NAMALWA (cell line): Measurements from ENCODE around the gene SAFB2.

Source experiments
- DNase-seq: peaks from one replicate; pipeline ENCODE4 v3.0.0-alpha.2; 2015; ENCODE audit warnings: low spot score

Gene SAFB2

DNA sequence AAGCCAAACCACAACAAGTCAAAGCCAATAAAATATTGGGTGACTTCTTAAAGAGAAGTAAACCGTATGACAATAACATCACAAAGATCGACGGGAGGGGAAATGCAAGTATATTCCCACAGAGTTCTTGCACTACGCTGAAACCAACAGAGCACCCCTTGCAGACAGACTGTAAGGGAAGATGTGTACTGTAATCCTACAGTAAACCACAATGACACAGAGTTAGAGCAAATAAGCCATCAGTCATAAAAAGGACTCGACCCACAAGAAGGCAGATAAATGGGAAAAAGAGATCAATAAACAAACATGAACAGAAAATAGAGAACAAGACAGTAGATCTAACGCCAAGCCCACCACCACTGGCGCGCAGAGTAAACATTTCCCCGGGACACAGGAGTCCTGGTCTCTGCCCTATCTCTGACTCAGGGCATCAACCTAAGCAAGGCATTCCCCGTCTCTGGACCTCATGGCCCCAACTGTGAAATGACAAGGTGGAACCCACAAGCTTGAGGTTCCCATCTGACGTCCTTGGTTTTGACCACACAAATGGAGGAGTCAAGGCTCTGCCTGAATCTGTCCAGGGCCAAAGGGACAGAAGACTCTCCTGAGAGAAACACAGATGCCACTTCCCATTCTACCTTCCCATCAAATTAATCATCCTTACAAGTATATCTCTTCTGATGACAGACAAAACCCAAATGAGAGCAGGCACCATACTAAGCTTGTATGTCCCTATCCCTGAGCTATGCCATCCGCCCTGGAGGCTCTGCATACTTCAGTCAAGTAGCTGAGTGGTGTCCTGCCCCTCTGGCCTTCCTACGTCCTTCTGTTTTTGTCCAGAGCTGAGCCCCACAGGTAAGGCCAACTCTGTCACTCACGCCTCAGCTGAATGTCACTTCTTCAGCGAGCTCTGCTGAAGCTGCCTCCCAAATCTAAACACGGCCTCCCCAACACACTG is 15.0 kb downstream of the SAFB2 start:
- no peak for DNase-seq

DNA sequence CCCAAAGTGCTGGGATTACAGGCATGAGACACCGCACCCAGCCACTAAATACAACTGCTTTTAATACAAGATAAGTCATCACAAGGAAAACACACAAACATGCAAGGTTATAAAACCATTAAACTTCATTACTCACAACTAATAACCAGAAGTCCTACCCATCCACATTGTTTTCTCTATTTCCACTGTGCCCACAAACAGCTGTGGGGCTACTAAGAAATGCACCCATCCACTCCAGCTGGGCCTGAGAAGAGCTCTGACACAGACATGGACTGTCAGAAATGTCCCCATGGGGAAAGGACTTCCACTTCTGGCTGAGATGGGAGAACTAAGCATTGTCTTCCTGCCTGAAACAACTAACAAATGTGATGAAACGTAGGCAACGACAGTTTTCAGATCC is 17.2 kb downstream of the SAFB2 start:
- no peak for DNase-seq

GRCh38 chr19:5603626-5604025 is 18.9 kb downstream of the SAFB2 start:
- DNase-seq: no peak

- no peak for DNase-seq
Observed at GRCh38 chr19:5600797-5601196, 21.8 kb downstream of the SAFB2 start.

DNA sequence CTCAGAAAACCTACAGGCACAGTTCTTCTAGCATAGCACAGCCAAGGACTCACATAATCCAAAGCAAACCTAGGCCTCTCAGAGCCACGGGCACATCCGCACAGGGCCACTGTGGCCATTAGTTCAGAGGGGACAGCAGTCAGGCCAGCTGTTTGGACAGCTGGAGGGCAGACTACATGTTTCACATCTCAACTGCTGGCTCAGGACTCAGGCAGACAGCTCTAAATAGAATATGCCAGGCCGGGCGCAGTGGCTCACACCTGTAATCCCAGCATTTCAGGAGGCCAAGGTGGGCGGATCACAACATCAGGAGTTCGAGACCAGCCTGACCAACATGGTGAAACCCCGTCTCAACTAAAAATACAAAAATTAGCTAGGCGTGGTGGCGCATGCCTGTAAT is 26.8 kb downstream of the SAFB2 start:
- DNase-seq: no peak

GRCh38 chr19:5595129-5595528 is 27.4 kb downstream of the SAFB2 start:
- no peak for DNase-seq

DNA sequence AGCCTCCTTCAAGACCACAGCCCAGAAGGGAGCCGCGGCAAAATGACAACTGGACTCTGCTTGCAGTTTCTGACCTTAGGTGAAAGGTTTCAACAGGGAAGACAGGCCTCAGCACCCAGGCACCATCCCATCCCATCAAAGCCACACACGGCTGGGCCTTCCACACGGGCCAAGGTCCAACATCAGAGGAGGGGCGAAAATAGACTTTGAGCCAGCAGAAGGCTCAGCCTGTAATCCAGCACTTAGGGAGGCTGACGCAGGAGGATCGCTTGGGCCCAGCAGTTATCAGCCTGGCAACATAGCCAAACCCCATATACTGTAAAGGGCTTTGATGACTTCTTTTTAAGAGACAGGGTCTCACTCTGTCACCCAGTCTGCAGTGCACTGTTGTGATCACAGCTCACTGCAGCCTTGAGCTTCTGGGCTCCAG is 28.0 kb downstream of the SAFB2 start:
- DNase-seq: no peak

DNA sequence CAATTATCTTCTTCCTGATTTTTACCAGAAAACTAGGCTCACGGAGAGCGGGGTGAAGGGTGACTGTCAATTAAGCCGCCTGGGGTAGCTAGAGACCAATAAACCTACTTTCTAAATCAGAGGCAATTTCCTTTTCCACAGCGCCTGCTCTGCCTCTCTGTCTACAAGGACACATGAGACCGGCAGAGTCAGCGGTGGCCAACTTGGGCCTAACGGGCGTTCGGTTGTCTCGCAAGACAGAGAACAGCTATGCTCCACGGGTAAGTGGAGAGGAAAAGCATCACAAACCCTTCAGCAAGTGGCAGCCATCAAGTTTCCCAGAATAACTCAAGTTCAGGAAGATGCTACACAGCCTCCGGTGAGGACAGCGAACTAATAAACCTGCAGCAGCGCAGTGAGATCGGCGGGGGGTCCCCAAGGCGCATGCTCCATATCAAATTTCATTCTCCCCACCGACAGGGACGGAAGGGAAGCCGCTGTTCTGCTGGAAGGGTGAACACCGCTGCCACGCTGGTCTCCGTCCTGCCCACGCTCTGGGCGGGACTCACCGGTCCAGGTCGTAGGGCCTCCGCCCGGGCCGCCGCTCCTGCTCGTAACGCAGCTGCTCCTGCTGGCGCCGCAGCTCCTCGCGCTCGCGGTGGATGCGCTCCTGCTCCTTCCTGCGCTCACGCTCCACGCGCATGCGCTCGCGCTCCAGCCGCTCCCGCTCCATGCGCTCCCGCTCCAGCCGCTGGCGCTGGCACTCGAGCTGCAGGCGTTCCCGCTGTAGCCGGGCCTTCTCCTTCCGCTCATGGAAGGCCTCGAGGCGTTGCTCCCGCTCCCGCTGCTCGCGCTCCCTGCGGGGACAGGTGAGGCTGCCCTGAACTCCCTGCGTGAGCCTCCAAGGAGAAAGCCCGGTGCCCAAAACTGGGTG is 29.0 kb downstream of the SAFB2 start:
- DNase-seq: no peak

- DNase-seq: no peak
Observed at GRCh38 chr19:5592531-5593342, 29.8 kb downstream of the SAFB2 start.

DNA sequence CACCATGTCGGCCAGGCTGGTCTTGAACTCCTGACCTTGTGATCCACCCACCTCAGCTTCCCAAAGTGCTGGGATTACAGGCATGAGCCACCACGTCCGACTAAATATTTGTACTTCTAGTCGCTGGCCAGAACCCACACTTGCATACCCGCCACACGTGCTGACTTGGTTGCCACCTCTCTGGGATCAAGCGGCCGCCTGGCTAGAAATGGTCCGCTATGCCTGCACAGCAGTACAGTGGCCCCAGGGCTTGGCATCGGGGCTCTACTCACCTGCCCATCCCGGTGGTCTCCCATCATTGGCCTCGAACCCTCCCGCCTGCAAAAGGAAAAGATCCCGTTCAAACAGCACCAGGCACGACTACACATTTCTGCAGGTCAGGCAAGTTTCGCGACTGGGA is 31.1 kb downstream of the SAFB2 start:
- DNase-seq: no peak

DNA sequence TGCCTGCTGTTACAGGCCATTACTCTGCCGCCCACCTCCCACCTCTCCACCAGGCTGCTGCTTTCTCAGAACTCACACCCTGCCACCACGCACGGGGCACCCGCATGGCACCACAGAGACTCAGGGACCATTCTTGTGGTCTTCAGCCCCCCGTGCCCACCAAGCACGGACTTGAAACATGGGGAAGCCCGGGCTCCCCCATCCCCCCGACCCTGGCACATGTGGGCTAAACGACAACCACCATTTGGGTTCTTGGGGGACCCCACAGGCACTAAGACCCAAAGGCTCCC is 31.8 kb downstream of the SAFB2 start:
- DNase-seq: no peak

DNA sequence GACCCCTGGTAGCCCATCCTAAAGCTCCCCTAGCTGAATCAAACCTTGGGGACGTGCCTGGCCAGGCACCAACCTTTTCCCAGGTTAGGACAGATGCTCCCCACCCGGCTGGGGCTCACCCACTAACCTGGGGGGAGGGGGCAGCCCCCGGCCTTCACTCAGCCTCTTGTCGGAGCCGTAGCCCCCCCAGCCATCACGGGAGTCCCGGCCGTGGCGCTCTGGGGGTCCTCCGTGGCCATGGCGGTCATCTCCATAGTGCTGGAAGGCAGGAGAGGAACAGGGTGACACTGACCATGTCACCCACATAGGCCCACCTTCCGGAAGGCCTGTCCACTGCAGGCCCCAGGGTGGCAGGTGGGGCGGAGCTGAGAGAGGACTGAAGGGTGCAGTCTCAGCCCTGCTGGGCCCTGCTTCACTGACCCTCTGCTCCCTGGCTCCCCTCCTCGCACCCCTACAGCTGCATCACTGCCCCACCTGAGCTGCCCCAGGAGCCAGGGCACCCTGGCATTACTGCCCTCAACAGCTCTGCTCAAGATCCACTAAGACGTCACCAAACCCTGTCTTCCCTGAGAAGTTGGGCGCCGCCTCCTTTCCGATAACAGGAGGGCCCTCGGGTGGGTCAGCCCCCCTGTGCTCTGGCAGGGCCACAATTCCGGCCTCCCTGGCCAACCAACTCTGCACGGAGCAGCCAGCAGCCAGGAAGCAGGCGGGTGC is 32.3 kb downstream of the SAFB2 start:
- no peak for DNase-seq

GRCh38 chr19:5588906-5589676 is 33.5 kb downstream of the SAFB2 start:
- no peak for DNase-seq

DNA sequence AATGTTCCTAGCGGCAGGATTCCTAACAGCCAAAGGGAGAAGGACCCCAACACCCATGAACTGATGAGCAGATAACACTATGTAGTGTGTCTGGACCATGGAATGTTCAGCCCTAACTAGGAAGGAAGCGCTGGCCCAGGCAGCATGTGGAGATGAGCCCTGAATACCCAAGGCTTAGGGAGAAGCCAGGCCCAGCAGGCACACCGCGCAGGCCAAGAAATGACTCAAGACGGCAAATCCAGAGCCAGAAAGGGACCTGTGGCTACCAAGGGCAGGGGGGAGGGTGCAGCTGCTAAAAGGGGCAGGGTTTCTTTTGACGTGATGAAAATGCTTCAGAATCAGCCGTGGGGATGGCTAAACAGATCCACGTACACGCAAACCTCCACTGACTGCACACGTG is 34.1 kb downstream of the SAFB2 start:
- no peak for DNase-seq

- DNase-seq: no peak
Observed at GRCh38 chr19:5587661-5588060, 34.9 kb downstream of the SAFB2 start.

DNA sequence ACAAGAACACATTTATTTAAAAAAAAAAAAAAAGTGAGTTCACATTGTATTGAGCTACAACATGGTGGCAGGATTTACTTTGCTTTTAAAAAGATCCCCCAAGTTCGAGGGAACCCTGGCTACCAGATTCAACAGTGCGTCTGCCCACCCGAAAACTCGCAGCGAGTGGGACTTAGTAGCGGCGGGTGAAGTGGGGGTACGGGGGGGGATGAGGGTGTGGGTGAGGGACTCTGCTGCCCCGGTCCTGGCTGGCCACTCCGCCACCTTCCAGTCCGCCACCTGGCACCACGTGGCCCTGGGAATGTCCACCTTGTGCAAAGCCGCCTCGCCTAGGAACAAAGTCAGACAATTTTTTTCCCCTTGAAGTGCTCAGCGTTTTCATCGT is 35.5 kb downstream of the SAFB2 start:
- DNase-seq: no peak

DNA sequence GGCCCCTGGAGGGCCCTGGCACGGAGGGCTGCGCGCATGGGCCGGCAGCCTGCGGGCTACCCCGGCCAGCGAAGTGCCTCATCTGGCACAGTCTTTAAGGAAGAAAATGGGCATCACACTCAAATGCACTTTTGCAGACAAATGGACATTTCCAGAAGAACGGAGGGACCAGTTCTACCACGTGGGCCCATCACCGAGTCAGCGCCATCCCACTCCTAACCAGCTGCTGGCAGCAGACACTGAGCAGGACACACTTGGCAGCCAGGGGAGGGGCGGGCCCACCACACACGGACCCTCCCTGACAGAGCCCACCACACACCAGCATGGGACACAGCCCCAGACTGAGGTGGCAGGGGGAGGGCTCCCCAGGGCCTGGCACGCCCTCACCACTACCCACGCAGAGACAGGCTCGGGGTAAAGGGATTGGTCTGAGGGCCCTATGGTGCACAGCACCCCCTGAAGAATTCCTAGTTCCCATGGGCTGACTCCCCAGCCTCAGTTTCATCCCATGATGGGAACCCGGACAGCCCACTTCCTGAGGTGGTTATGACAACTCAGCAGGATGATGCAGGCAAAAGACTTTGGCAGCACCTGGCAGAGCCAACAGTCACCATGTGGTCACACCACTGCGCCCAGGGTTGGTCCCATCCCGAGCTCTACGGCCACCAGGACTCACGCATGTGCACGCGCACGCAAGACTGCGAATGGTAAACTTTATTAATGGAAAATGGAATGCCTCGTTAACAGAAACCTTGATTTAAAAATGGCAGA is 36.1 kb downstream of the SAFB2 start:
- no peak for DNase-seq

- no peak for DNase-seq
Observed at GRCh38 chr19:5585461-5586299, 36.9 kb downstream of the SAFB2 start.

- DNase-seq: no peak
Observed at GRCh38 chr19:5580161-5580571, 42.4 kb downstream of the SAFB2 start.
